Psoas muscle (tissue), 8 donors: Measurements from ENCODE around the gene BBS4. TPM values are rescaled to one million over a fixed set of nuclear protein-coding genes. Genes with fewer than 3 reads are reported as not detected.

Experiments
- ATAC-seq, 4 donors: fragments of 200-7000 bp; cut with Tn5 transposase; one replicate each; pipeline ENCODE4 v1.9.1; 2020; ENCODE audit warnings: moderate library complexity in 3 of 4, mild to moderate bottlenecking in 2 of 4
- DNase-seq, 2 donors: peaks; one replicate each; pipeline ENCODE4 v3.0.0-alpha.2; 2020
- H3K27ac ChIP-seq: fragments of 200-600 bp; one replicate; pipeline ENCODE4 v1.8.0; 2022
- H3K27me3 ChIP-seq, 3 donors: fragments of 200-600 bp in 1 of 3; one replicate each; pipeline versions ENCODE4 v1.6.1 to v1.8.0; 2013 to 2022; ENCODE audit warnings: low read length in 2 of 3, mild to moderate bottlenecking in 2 of 3, moderate library complexity in 1 of 3; ENCODE audit not compliant: insufficient read depth in 3 of 3
- H3K36me3 ChIP-seq, 2 donors: fragments of 200-600 bp in 1 of 2; one replicate each; pipeline versions ENCODE4 v1.6.1 to v1.8.0; 2013 to 2022; ENCODE audit warnings: low read depth in 1 of 2, mild to moderate bottlenecking in 1 of 2, moderate library complexity in 1 of 2; ENCODE audit not compliant: insufficient read depth in 1 of 2
- H3K4me1 ChIP-seq: fragments of 200-600 bp; one replicate; pipeline ENCODE4 v1.8.0; 2022
- H3K4me3 ChIP-seq: fragments of 200-600 bp; one replicate; pipeline ENCODE4 v1.8.0; 2022; ENCODE audit warnings: mild to moderate bottlenecking
- H3K9me3 ChIP-seq: fragments of 200-600 bp; one replicate; pipeline ENCODE4 v1.8.0; 2022
- WGBS, 3 donors: extraction: QIAGEN DNeasy Blood & Tissue Kit; methylation state at CpG; one replicate each; pipeline versions ENCODE4 v1.1.6 to v1.1.7; 2013; 5-methylcytosine and 5-hydroxymethylcytosine counted together
- intact Hi-C, 2 donors: fragments of 100-400 bp; cut with DNase I; formaldehyde crosslinking; loops; one replicate each; pipeline versions ENCODE4 v1.11.0 to v1.14.2; 2022
- polyA plus RNA-seq, 3 donors: library from polyadenylated mRNA; stranded (reverse); fragments of 200-250 nt; gene quantifications; one replicate each; pipeline ENCODE4 v1.2.3, GENCODE V29; 2013
- total RNA-seq, 4 donors: library from RNA; stranded (reverse); fragmentation: NEBNext Ultra II Directional in 2 of 4; extraction: Animal tissue kit (Norgen Biotek cat#: 25700) in 2 of 4; gene quantifications; one replicate each; pipeline versions ENCODE4 v1.2.1 to v1.2.4, GENCODE V29; 2021 to 2023
- TF ChIP-seq, protein P1 (sequence below): fragments of 200-600 bp; IDR thresholded peaks from one replicate; pipeline ENCODE4 v1.8.0; 2022; ENCODE audit warnings: antibody characterized with exemption
- donor health status: healthy with polysubstance abuse.
- donor health status: DM: no; HTN: no; CAD: no; lungs with moderate emphysema.
- donor health status: Bipolar disorder and iron deficiency.
- donor health status: healthy.
- donor health status: DM: yes; HTN: yes; CAD: no.
- donor health status: DM: no; HTN: no; CAD: no.
- donor health status: DM: no; HTN: no; CAD: no.
- donor health status: DM: yes; HTN: yes; CAD: no.

The BBS4 gene
- total and polyA plus RNA-seq, 7 donors, result 12.0 to 38.6 (median 15.9) TPM

DNA sequence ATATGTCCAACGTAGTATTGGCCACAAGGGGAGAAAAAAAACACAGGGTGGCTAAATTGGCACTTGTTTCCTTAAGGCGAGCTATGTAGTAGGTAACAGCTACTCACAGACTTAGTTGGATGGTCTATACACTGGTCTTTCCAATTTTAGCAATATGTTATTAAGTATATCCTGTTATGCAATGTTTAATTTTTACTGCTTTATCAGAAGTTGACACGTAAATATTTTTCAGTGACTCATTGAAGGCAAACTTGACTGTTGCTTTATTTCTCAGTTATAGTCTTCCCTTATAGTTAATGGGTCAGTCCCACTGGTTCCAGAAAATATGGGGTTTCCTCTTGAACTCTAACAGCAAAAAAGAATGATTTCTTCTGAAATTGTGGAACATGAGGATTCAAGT, 51.1 kb downstream of the BBS4 start:
- H3K36me3 ChIP-seq, result peaks cover 17 to 81% of the 10 kb centered on the region in 2 donors
- H3K4me3 ChIP-seq, result no peak overlapping the region
- 87 to 90% (median 88%) methylated on average over 3 of the region's 3 CpGs for WGBS, 3 donors
- TF ChIP-seq, protein P1, sequence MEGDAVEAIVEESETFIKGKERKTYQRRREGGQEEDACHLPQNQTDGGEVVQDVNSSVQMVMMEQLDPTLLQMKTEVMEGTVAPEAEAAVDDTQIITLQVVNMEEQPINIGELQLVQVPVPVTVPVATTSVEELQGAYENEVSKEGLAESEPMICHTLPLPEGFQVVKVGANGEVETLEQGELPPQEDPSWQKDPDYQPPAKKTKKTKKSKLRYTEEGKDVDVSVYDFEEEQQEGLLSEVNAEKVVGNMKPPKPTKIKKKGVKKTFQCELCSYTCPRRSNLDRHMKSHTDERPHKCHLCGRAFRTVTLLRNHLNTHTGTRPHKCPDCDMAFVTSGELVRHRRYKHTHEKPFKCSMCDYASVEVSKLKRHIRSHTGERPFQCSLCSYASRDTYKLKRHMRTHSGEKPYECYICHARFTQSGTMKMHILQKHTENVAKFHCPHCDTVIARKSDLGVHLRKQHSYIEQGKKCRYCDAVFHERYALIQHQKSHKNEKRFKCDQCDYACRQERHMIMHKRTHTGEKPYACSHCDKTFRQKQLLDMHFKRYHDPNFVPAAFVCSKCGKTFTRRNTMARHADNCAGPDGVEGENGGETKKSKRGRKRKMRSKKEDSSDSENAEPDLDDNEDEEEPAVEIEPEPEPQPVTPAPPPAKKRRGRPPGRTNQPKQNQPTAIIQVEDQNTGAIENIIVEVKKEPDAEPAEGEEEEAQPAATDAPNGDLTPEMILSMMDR, result no peak
- no peak overlapping the region for H3K27ac ChIP-seq
- H3K27me3 ChIP-seq, result no peaks in the 10 kb centered on the region
- H3K4me1 ChIP-seq, result no peaks in the 10 kb centered on the region
- no peaks in the 10 kb centered on the region for H3K9me3 ChIP-seq
- intact Hi-C loops, result no loop called here
- DNase-seq, result no peak
- no peak for ATAC-seq

DNA sequence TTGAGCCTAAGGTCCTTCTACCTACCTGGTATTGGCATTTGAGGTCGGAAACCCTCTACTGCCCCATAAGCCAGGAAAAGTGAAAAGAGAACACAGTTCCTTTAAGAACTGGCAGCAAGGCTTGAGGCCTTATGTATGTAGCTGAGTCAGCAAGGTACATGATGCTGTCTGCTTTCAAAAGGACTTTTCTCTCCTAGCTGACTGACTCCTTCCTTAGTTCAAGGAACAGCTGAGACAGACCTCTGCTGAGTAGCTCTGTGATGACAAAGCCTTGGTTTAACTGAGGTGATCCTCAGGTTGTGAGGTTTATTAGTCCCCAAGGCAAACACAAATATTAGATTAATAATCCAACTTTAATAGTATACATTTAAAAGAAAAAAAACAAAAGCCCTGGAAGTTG, 51.7 kb downstream of the BBS4 start:
- DNase-seq (no peak), ATAC-seq (no peak)
- Histone ChIP-seq H3K4me1 (no peaks in the 10 kb centered on the region), H3K4me3 (no peak overlapping the region), H3K9me3 (no peaks in the 10 kb centered on the region), H3K27me3 (no peaks in the 10 kb centered on the region), H3K36me3 (peaks cover 17 to 75% of the 10 kb centered on the region in 2 donors), H3K27ac (no peak overlapping the region)
- TF ChIP-seq, protein P1, result no peak
- intact Hi-C loops, result no loop called here
- 87 to 94% (median 93%) methylated on average over 1 of the region's 1 CpG for WGBS, 3 donors

DNA sequence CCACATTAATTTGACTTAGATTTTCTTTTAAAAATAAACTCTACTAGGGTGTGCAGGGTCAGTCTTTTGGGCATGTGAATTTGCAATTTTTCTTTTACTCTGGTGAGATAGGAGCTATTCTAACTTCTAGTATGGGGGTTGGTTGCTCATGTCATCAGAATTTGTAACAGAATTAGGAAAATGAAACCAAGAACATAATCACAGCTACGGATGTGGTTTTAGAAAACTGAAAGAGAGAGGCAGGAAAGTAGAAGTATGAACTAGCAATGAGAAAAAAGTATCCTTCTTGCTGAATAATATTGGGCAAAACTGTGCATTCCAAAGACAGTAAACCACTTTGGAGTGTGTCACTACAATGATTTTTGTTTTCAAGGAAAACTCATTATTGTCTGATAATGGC, 54.2 kb downstream of the BBS4 start:
- H3K27me3 ChIP-seq, result no peaks in the 10 kb centered on the region
- no peak overlapping the region for H3K27ac ChIP-seq
- no peak for DNase-seq
- intact Hi-C loops, result no loop called here
- no peaks in the 10 kb centered on the region for H3K4me1 ChIP-seq
- no peak for ATAC-seq
- peaks cover 15 to 59% of the 10 kb centered on the region in 2 donors for H3K36me3 ChIP-seq
- H3K9me3 ChIP-seq, result no peaks in the 10 kb centered on the region
- 33 to 100% (median 95%) methylated on average over 1 of the region's 1 CpG for WGBS, 3 donors
- TF ChIP-seq, protein P1, result no peak
- no peak overlapping the region for H3K4me3 ChIP-seq

DNA sequence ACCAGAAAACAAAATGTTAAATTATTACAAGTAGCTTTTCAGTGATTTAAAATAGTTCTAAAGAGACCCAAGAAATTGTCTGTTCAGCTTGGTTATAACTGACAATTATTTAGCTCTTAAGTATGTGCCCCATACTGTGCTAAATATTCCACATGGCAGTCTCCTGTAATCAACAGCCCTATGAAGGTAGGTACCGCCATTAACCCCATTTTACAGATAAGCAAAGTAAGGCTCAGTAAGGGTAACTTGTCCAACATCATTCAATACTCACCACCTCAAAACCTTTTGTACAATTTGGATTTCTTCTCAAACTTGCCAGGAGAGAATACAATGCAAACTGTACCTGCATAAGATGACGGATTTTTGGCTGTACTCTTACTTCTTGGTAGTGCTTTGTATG, 63.7 kb downstream of the BBS4 start:
- Histone ChIP-seq H3K9me3 (no peaks in the 10 kb centered on the region), H3K4me1 (no peaks in the 10 kb centered on the region), H3K27ac (no peak overlapping the region), H3K36me3 (peaks cover 11 to 48% of the 10 kb centered on the region in 2 donors), H3K27me3 (no peaks in the 10 kb centered on the region), H3K4me3 (no peak overlapping the region)
- ATAC-seq (no peak), DNase-seq (no peak)
- TF ChIP-seq, protein P1, result no peak
- WGBS, 3 donors, result 93 to 98% (median 96%) methylated on average over 2 of the region's 2 CpGs
- intact Hi-C loops, result no loop called here

DNA sequence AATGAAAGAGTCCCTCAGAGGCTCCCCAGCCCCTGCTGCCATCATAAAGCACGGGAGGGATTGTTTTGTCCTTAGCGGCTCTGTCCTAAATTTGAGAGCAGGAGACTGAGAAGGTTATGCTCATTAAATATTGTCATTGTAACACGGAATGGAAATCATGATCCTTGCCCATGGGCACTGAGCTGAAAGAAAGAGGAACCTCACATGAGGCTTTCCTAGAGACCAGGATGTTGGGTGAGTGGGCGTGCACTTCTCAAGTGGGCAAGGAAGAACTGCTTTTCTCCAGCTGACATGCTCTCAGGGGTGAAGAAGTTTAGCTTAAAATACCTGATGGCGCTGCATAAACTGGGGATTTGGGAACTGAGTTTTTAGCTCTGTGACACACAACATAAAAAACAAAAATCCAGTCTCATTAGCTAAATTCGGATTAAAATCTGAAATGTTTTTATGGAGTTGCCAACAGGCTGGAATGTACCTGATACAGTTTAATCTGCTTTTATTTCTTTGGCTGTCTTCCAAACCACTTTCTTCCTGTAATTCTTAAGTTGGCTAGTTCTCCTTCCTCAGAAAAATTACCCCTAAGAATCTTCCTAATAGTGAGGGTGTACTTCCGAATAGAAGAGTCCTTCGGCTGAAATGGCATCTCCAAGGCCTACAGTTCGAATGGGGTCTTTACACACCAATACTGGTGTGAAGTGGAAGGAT, 65.9 kb downstream of the BBS4 start:
- Histone ChIP-seq H3K36me3 (peaks cover 16 to 70% of the 10 kb centered on the region in 2 donors), H3K27me3 (no peaks in the 10 kb centered on the region), H3K4me3 (no peak overlapping the region), H3K27ac (no peak overlapping the region), H3K4me1 (no peaks in the 10 kb centered on the region), H3K9me3 (no peaks in the 10 kb centered on the region)
- ATAC-seq (no peak), DNase-seq (no peak)
- 77 to 84% (median 80%) methylated on average over 9 of the region's 9 CpGs for WGBS, 3 donors
- TF ChIP-seq, protein P1, result no peak
- intact Hi-C loops, result no loop called here
